Esophagus squamous epithelium (tissue), 5 donors: ENCODE measurements around the gene MINDY4. TPM values are rescaled to one million over a fixed set of nuclear protein-coding genes. Genes with fewer than 3 reads are reported as not detected.

ENCODE experiments used
- DNase-seq: peaks from one replicate; lab custom pipeline; 2025; lab: John Stamatoyannopoulos, UW
- H3K27ac ChIP-seq, 4 donors: fragments of 200-600 bp; sonication (generic); one replicate each; pipeline ENCODE4 v1.5.1; 2016 to 2019; ENCODE audit warnings: mild to moderate bottlenecking in 1 of 4
- H3K27me3 ChIP-seq, 4 donors: fragments of 200-600 bp; sonication (generic); 1 replicate in 3 of 4; 2 replicates in 1 of 4; pipeline versions ENCODE4 v1.5.1 to v1.6.0; 2017 to 2021; ENCODE audit warnings: antibody characterized with exemption in 1 of 4
- H3K36me3 ChIP-seq, 3 donors: fragments of 200-600 bp; sonication (generic); one replicate each; pipeline ENCODE4 v1.5.1; 2016 to 2019
- H3K4me1 ChIP-seq, 3 donors: fragments of 200-600 bp; sonication (generic); one replicate each; pipeline ENCODE4 v1.5.1; 2017 to 2019
- H3K4me3 ChIP-seq, 4 donors: fragments of 200-600 bp; sonication (generic); 1 replicate in 3 of 4; 2 replicates in 1 of 4; pipeline ENCODE4 v1.5.1; 2016 to 2019; ENCODE audit warnings: mild to moderate bottlenecking in 2 of 4, moderate library complexity in 1 of 4
- H3K9me3 ChIP-seq, 3 donors: fragments of 200-600 bp; sonication (generic); one replicate each; pipeline ENCODE4 v1.5.1; 2016 to 2019
- CTCF ChIP-seq, 6 experiments: fragments of 450-650 bp in 4 of 6; fragments of 200-600 bp in 2 of 6; sonication (generic) in 2 of 6; IDR thresholded peaks; one replicate each; pipeline ENCODE4 v1.5.1; 2016 to 2019; ENCODE audit warnings: antibody characterized with exemption in 6 of 6, mild to moderate bottlenecking in 4 of 6, moderate library complexity in 4 of 6
- POLR2A ChIP-seq, 4 donors: fragments of 450-650 bp; IDR thresholded peaks; one replicate each; pipeline ENCODE4 v1.6.1; 2017; ENCODE audit warnings: antibody characterized with exemption in 4 of 4, mild to moderate bottlenecking in 4 of 4, moderate library complexity in 3 of 4
- whole genome bisulfite sequencing, 2 donors: methylation state at CpG; one replicate each; pipeline ENCODE4 v1.1.5; 2018; 5-methylcytosine and 5-hydroxymethylcytosine counted together
- intact Hi-C: fragments of 100-400 bp; cut with DNase I; formaldehyde crosslinking; loops from one replicate; pipeline ENCODE4 v1.15.0; 2022
- total RNA-seq, 4 donors: library from RNA; depleted of rRNA; stranded (reverse); fragments of >200 nt; gene quantifications; one replicate each; pipeline ENCODE4 v1.1.0, GENCODE V29; 2016
- donor health status: DM: yes; HTN: yes; CAD: no.

Gene MINDY4
- total RNA-seq, 4 donors from 2014 or later = 2.5 to 6.3 (median 3.3) TPM

- no peak overlapping the region for H3K4me3 ChIP-seq
- H3K36me3 ChIP-seq = peaks cover 0 to 43% (median 0%) of the 10 kb centered on the region in 3 donors
- no peaks in the 10 kb centered on the region for H3K4me1 ChIP-seq
- 72 to 83% methylated on average over 5 of the region's 5 CpGs for WGBS, 2 donors
- TF ChIP-seq POLR2A (IDR thresholded peaks at IDR 0.05) = no peak
- no peak for TF ChIP-seq CTCF (IDR thresholded peaks at IDR 0.05)
- no peaks in the 10 kb centered on the region for H3K27me3 ChIP-seq
- H3K27ac ChIP-seq = no peak overlapping the region
- DNase-seq = no peak
- intact Hi-C loops = no loop called here
- H3K9me3 ChIP-seq = no peaks in the 10 kb centered on the region
Measured at GRCh38 chr7:30779574-30779973, 8.4 kb downstream of the MINDY4 start.

GRCh38 chr7:30780941-30781340 lies 9.7 kb downstream of the MINDY4 start:
- Histone ChIP-seq H3K27me3 (no peaks in the 10 kb centered on the region), H3K4me1 (no peaks in the 10 kb centered on the region), H3K9me3 (no peaks in the 10 kb centered on the region), H3K27ac (no peak overlapping the region), H3K4me3 (no peak overlapping the region), H3K36me3 (peaks cover 0 to 54% (median 4%) of the 10 kb centered on the region in 3 donors)
- TF ChIP-seq CTCF (IDR thresholded peaks at IDR 0.05) = no peak
- no peak for TF ChIP-seq POLR2A (IDR thresholded peaks at IDR 0.05)
- no peak for DNase-seq
- 83 to 87% methylated on average over 2 to 4 of the region's 4 CpGs for WGBS, 2 donors
- intact Hi-C loops = no loop called here

- TF ChIP-seq CTCF (IDR thresholded peaks at IDR 0.05) (no peak), POLR2A (IDR thresholded peaks at IDR 0.05) (no peak)
- no peak overlapping the region for H3K4me3 ChIP-seq
- DNase-seq = no peak
- peaks cover 0 to 66% (median 8%) of the 10 kb centered on the region in 3 donors for H3K36me3 ChIP-seq
- no peak overlapping the region for H3K27ac ChIP-seq
- H3K4me1 ChIP-seq = no peaks in the 10 kb centered on the region
- intact Hi-C loops = no loop called here
- H3K9me3 ChIP-seq = no peaks in the 10 kb centered on the region
- no peaks in the 10 kb centered on the region for H3K27me3 ChIP-seq
Measured at GRCh38 chr7:30782690-30783089, 11.5 kb downstream of the MINDY4 start.

- H3K27ac ChIP-seq = no peak overlapping the region
- no peaks in the 10 kb centered on the region for H3K27me3 ChIP-seq
- peaks cover 0 to 56% (median 8%) of the 10 kb centered on the region in 3 donors for H3K36me3 ChIP-seq
- DNase-seq = no peak
- no peaks in the 10 kb centered on the region for H3K4me1 ChIP-seq
- TF ChIP-seq CTCF (IDR thresholded peaks at IDR 0.05) (no peak), POLR2A (IDR thresholded peaks at IDR 0.05) (no peak)
- no peak overlapping the region for H3K4me3 ChIP-seq
- WGBS, 2 donors = 94 to 100% methylated on average over 2 to 8 of the region's 9 CpGs
- no peaks in the 10 kb centered on the region for H3K9me3 ChIP-seq
- intact Hi-C loops = no loop called here
Measured at GRCh38 chr7:30785786-30786185, 14.6 kb downstream of the MINDY4 start.

- Histone ChIP-seq H3K36me3 (peaks cover 0 to 59% (median 8%) of the 10 kb centered on the region in 3 donors), H3K27me3 (no peaks in the 10 kb centered on the region), H3K4me1 (no peaks in the 10 kb centered on the region), H3K4me3 (no peak overlapping the region), H3K9me3 (no peaks in the 10 kb centered on the region), H3K27ac (no peak overlapping the region)
- intact Hi-C loops = no loop called here
- 63% methylated on average over 1 of the region's 1 CpG; no CpG with 5 or more reads in 1 of the 2 donors for whole genome bisulfite sequencing, 2 donors
- TF ChIP-seq POLR2A (IDR thresholded peaks at IDR 0.05) = no peak
- TF ChIP-seq CTCF (IDR thresholded peaks at IDR 0.05) = no peak
- no peak for DNase-seq
Measured at GRCh38 chr7:30787486-30787885, 16.3 kb downstream of the MINDY4 start.
